NCI-H146 treated with DMSO at 0.1 percent for 48 hours (cell line): ENCODE data around the gene ASTL.
A peak's percentile ranks its signal among the peaks of the same experiment; 100 is the strongest.
"Not testable (repeated sequence)": the region's sequence is repeated elsewhere in the genome, so short reads cannot be mapped to it uniquely, and the experiment has no call there.

Experiments
- DNase-seq: peaks from one replicate; lab custom pipeline; 2025; ENCODE audit not compliant: unreplicated experiment; lab: John Stamatoyannopoulos, UW

Gene ASTL

GRCh38 chr2:96146153-96146880 lies 8.0 kb upstream of the ASTL start:
- no peak for DNase-seq

GRCh38 chr2:96145848-96146152 lies 7.5 kb upstream of the ASTL start:
- no peak for DNase-seq

- peak; percentile 57 for DNase-seq
These were observed 6.9 kb upstream of the ASTL start, which contains the start of gene DUSP2 for GRCh38 chr2:96145036-96145847. DUSP2 (minus strand) TSS chr2:96145440; CDS start chr2:96145354, 86 bp downstream.

GRCh38 chr2:96144481-96145035 lies 6.3 kb upstream of the ASTL start:
- peak; percentile 48 for DNase-seq

GRCh38 chr2:96143848-96144480 lies 5.7 kb upstream of the ASTL start:
- DNase-seq: peak; percentile 9

GRCh38 chr2:96143231-96143847 lies 5.0 kb upstream of the ASTL start:
- no peak for DNase-seq

- no peak for DNase-seq
These were observed 4.2 kb upstream of the ASTL start for GRCh38 chr2:96142217-96143113.

- DNase-seq: not testable (repeated sequence)
These were observed 3.3 kb upstream of the ASTL start for GRCh38 chr2:96141624-96141967.

- no peak for DNase-seq
These were observed 2.8 kb upstream of the ASTL start for GRCh38 chr2:96140941-96141623.

- no peak for DNase-seq
These were observed 968 bp upstream of the ASTL start for GRCh38 chr2:96139181-96139758.

GRCh38 chr2:96137321-96138178 lies 752 bp downstream of the ASTL start:
- DNase-seq: no peak

GRCh38 chr2:96136129-96136720 lies 2.1 kb downstream of the ASTL start:
- no peak for DNase-seq

- no peak for DNase-seq
These were observed 2.7 kb downstream of the ASTL start for GRCh38 chr2:96135621-96136020.

- DNase-seq: no peak
These were observed 3.1 kb downstream of the ASTL start for GRCh38 chr2:96135171-96135570.

- no peak for DNase-seq
These were observed 3.9 kb downstream of the ASTL start for GRCh38 chr2:96134421-96134820.

GRCh38 chr2:96131813-96132745 lies 6.2 kb downstream of the ASTL start:
- no peak for DNase-seq
